K562 (cell line): ENCODE data around the gene TMCC1.

ENCODE experiments used
- CEBPB ChIP-seq: fragments of 450-650 bp; IDR thresholded peaks from 2 replicates; pipeline ENCODE4 v1.6.1; 2016; ENCODE audit warnings: missing genetic modification characterization, missing compliant biosample characterization
- CTCF ChIP-seq, 3 experiments: IDR thresholded peaks in 2 of 3; conservative IDR thresholded peaks in 1 of 3; 2 replicates each; pipeline ENCODE4 v1.5.1; 2011 to 2012; ENCODE audit warnings: low read length in 3 of 3, mild to moderate bottlenecking in 3 of 3, control low read depth in 2 of 3, improper control_type of control experiment in 1 of 3, inconsistent platforms in 1 of 3, low read depth in 1 of 3, mixed read lengths in 1 of 3, moderate library complexity in 1 of 3; ENCODE audit not compliant: insufficient read depth in 2 of 3
- FOXA1 ChIP-seq: fragments of 450-650 bp; IDR thresholded peaks from 2 replicates; pipeline ENCODE4 v1.6.1; 2016; ENCODE audit warnings: mild to moderate bottlenecking, borderline replicate concordance
- KLF6 ChIP-seq: fragments of 250-450 bp; sonication (Bioruptor Pico); IDR thresholded peaks from 2 replicates; pipeline ENCODE4 v1.4.0; 2020; ENCODE audit warnings: mild to moderate bottlenecking, moderate library complexity, borderline replicate concordance
- MAZ ChIP-seq, 2 experiments: fragments of 450-650 bp in 1 of 2; sonication (generic) in 1 of 2; formaldehyde crosslinking; IDR thresholded peaks in 1 of 2; conservative IDR thresholded peaks in 1 of 2; 2 replicates each; pipeline versions ENCODE4 v1.4.0 to v1.5.0; 2020; ENCODE audit warnings: mild to moderate bottlenecking in 1 of 2, missing genetic modification reagents in 1 of 2
- MLX ChIP-seq, 2 experiments: fragments of 450-650 bp in 1 of 2; sonication (generic) in 1 of 2; formaldehyde crosslinking; conservative IDR thresholded peaks; 2 replicates each; pipeline versions ENCODE4 v1.4.0 to v1.8.1; 2020 to 2022; ENCODE audit warnings: mild to moderate bottlenecking in 1 of 2, missing genetic modification reagents in 1 of 2
- MTA2 ChIP-seq: fragments of 450-650 bp; IDR thresholded peaks from 2 replicates; pipeline ENCODE4 v1.6.1; 2016; ENCODE audit warnings: low read depth
- NFYB ChIP-seq: IDR thresholded peaks from 2 replicates; pipeline ENCODE4 v1.6.1; 2011; ENCODE audit warnings: mild to moderate bottlenecking, moderate library complexity; ENCODE audit not compliant: insufficient read length; ENCODE audit errors: extremely low read depth
- POLR2AphosphoS5 ChIP-seq: IDR thresholded peaks from 2 replicates; pipeline ENCODE4 v1.6.1; 2011; ENCODE audit warnings: mild to moderate bottlenecking, low read depth, low read length, moderate library complexity; ENCODE audit not compliant: control insufficient read depth, insufficient read depth
- POLR2B ChIP-seq: fragments of 450-650 bp; IDR thresholded peaks from 2 replicates; pipeline ENCODE4 v1.6.1; 2018; ENCODE audit warnings: low read depth; ENCODE audit not compliant: partially characterized antibody
- SMARCA5 ChIP-seq: fragments of 450-650 bp; IDR thresholded peaks from 2 replicates; pipeline ENCODE4 v1.6.1; 2016
- SMC3 ChIP-seq: conservative IDR thresholded peaks from 2 replicates; pipeline ENCODE4 v1.6.1; 2011; ENCODE audit warnings: low read depth, low read length, improper control_type of control experiment; ENCODE audit not compliant: insufficient read depth
- USF2 ChIP-seq: sonication (generic); formaldehyde crosslinking; IDR thresholded peaks from 2 replicates; pipeline ENCODE4 v1.5.0; 2020; ENCODE audit warnings: missing genetic modification reagents

- TF ChIP-seq CEBPB = no peak
- TF ChIP-seq KLF6 = no peak
- no peak for TF ChIP-seq NFYB
- no peak for TF ChIP-seq MTA2
- TF ChIP-seq SMARCA5 = no peak
- TF ChIP-seq CTCF (IDR thresholded peaks at IDR 0.05 in 2 of 3, conservative IDR thresholded peaks at IDR 0.05 in 1 of 3; ENCODE audit: insufficient read depth in 2 of 3, low read depth in 1 of 3, low read length in 3 of 3) = no peak
- no peak for TF ChIP-seq SMC3
- TF ChIP-seq USF2 (CRISPR knock-in tag) = no peak
- no peak for TF ChIP-seq POLR2B
- TF ChIP-seq FOXA1 = no peak
- TF ChIP-seq POLR2AphosphoS5 = no peak
- no peak for TF ChIP-seq MLX (CRISPR knock-in tag; conservative IDR thresholded peaks at IDR 0.05)
- no peak for TF ChIP-seq MAZ (CRISPR knock-in tag; conservative IDR thresholded peaks at IDR 0.05 in 1 of 2, IDR thresholded peaks at IDR 0.05 in 1 of 2)
Measured at GRCh38 chr3:129764090-129764489, 129.4 kb downstream of the TMCC1 start.
